Heart left ventricle (tissue), 13 donors: ENCODE results near the gene MMP13.

Experiments used
- CTCF ChIP-seq, 12 donors: fragments of 200-600 bp; sonication (generic) in 4 of 12; IDR thresholded peaks; one replicate each; pipeline versions ENCODE4 v1.5.0 to v1.8.0; 2018 to 2022; ENCODE audit warnings: antibody characterized with exemption in 12 of 12, mild to moderate bottlenecking in 5 of 12
- POLR2A ChIP-seq, 2 donors: fragments of 450-650 bp; IDR thresholded peaks; one replicate each; pipeline ENCODE4 v1.6.1; 2017; ENCODE audit warnings: antibody characterized with exemption in 2 of 2, mild to moderate bottlenecking in 2 of 2, moderate library complexity in 2 of 2
- donor health status: ischemic (EF 13 %, LVEDD 7.1; RV severe dilation, severe dysfunction).
- donor health status: DM: no; HTN: yes; CAD: no.
- donor health status: DM: no; HTN: no; CAD: no.
- donor health status: ischemic (EF 25% LVEDD 6.9; RV normal size, moderate dysfunction).
- donor health status: ischemic (EF 25% LVEDD 5.7; RV mildly dilated, moderate dysfunction).
- donor health status: ischemic (EF 35%, LVEDD 5.7; RV mildly dilated, moderate dysfunction).
- donor health status: nonischemic (EF 11% LVEDD 7.7; RV severe dilation, severe dysfunction).
- donor health status: DM: yes; HTN: yes; CAD: no.
- donor health status: PGD.
- donor health status: ischemic (EF 29% LVEDD 5.4; RV normal size, mild dysfunction).
- donor health status: nonischemic (EF 23%, LVEDD 6.1; RV moderate dilation, normal function).

- TF ChIP-seq POLR2A (IDR thresholded peaks at IDR 0.05) (no peak), CTCF (IDR thresholded peaks at IDR 0.05) (no peak)
Observed at GRCh38 chr11:102934735-102935134, 20.8 kb downstream of the MMP13 start.
